ENCODE data around the gene AQP1. TPM values are rescaled to one million over a fixed set of nuclear protein-coding genes. Genes with fewer than 3 reads are reported as not detected.

Gene AQP1
- total RNA-seq, 1 donor from 2014 or later = 1.4 TPM

- TF ChIP-seq, protein P1, sequence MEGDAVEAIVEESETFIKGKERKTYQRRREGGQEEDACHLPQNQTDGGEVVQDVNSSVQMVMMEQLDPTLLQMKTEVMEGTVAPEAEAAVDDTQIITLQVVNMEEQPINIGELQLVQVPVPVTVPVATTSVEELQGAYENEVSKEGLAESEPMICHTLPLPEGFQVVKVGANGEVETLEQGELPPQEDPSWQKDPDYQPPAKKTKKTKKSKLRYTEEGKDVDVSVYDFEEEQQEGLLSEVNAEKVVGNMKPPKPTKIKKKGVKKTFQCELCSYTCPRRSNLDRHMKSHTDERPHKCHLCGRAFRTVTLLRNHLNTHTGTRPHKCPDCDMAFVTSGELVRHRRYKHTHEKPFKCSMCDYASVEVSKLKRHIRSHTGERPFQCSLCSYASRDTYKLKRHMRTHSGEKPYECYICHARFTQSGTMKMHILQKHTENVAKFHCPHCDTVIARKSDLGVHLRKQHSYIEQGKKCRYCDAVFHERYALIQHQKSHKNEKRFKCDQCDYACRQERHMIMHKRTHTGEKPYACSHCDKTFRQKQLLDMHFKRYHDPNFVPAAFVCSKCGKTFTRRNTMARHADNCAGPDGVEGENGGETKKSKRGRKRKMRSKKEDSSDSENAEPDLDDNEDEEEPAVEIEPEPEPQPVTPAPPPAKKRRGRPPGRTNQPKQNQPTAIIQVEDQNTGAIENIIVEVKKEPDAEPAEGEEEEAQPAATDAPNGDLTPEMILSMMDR (conservative IDR thresholded peaks at IDR 0.05) = no peak
- Mint-ChIP-seq H3K9me3 (no peaks in the 10 kb centered on the region), H3K4me3 (no peak overlapping the region), H3K27me3 (ENCODE audit: low read depth) (no peaks in the 10 kb centered on the region), H3K4me1 (peaks cover 1% of the 10 kb centered on the region), H3K36me3 (ENCODE audit: low read depth) (no peaks in the 10 kb centered on the region), H3K27ac (ENCODE audit: unreplicated experiment) (no peak overlapping the region)
- no peak for DNase-seq (ENCODE audit: low read depth, low spot score)
These were observed 10.9 kb downstream of the AQP1 start for GRCh38 chr7:30922596-30922995.

- Mint-ChIP-seq H3K4me1 (no peaks in the 10 kb centered on the region), H3K27ac (ENCODE audit: unreplicated experiment) (no peak overlapping the region), H3K27me3 (ENCODE audit: low read depth) (no peaks in the 10 kb centered on the region), H3K4me3 (no peak overlapping the region), H3K9me3 (no peaks in the 10 kb centered on the region), H3K36me3 (ENCODE audit: low read depth) (no peaks in the 10 kb centered on the region)
- TF ChIP-seq, protein P1 (conservative IDR thresholded peaks at IDR 0.05) = no peak
- no peak for DNase-seq (ENCODE audit: low read depth, low spot score)
These were observed 11.5 kb downstream of the AQP1 start for GRCh38 chr7:30923009-30923773.

GRCh38 chr7:30923774-30924413, 12.2 kb downstream of the AQP1 start:
- no peak for DNase-seq (ENCODE audit: low read depth, low spot score)

GRCh38 chr7:30924624-30925023, 13.0 kb downstream of the AQP1 start:
- DNase-seq (ENCODE audit: low read depth, low spot score) = no peak
- H3K36me3 Mint-ChIP-seq (ENCODE audit: low read depth) = no peaks in the 10 kb centered on the region
- no peaks in the 10 kb centered on the region for H3K4me1 Mint-ChIP-seq
- H3K4me3 Mint-ChIP-seq = no peak overlapping the region
- H3K27ac Mint-ChIP-seq (ENCODE audit: unreplicated experiment) = no peak overlapping the region
- H3K9me3 Mint-ChIP-seq = no peaks in the 10 kb centered on the region
- TF ChIP-seq, protein P1 (conservative IDR thresholded peaks at IDR 0.05) = no peak
- no peaks in the 10 kb centered on the region for H3K27me3 Mint-ChIP-seq (ENCODE audit: low read depth)

More at GRCh38 chr7:30923774-30924413, 12.2 kb downstream of the AQP1 start:
- no peaks in the 10 kb centered on the region for H3K36me3 Mint-ChIP-seq (ENCODE audit: low read depth)
- H3K4me3 Mint-ChIP-seq = no peak overlapping the region
- H3K9me3 Mint-ChIP-seq = no peaks in the 10 kb centered on the region
- H3K4me1 Mint-ChIP-seq = no peaks in the 10 kb centered on the region
- H3K27ac Mint-ChIP-seq (ENCODE audit: unreplicated experiment) = no peak overlapping the region
- TF ChIP-seq, protein P1 (conservative IDR thresholded peaks at IDR 0.05) = no peak
- no peaks in the 10 kb centered on the region for H3K27me3 Mint-ChIP-seq (ENCODE audit: low read depth)

- no peaks in the 10 kb centered on the region for H3K4me1 Mint-ChIP-seq
- H3K36me3 Mint-ChIP-seq (ENCODE audit: low read depth) = no peaks in the 10 kb centered on the region
These were observed 13.5 kb downstream of the AQP1 start for GRCh38 chr7:30925117-30925516.

More at GRCh38 chr7:30925117-30925516, 13.5 kb downstream of the AQP1 start:
- no peak for DNase-seq (ENCODE audit: low read depth, low spot score)
- Mint-ChIP-seq H3K4me3 (no peak overlapping the region), H3K27me3 (ENCODE audit: low read depth) (no peaks in the 10 kb centered on the region), H3K9me3 (no peaks in the 10 kb centered on the region), H3K27ac (ENCODE audit: unreplicated experiment) (no peak overlapping the region)
- TF ChIP-seq, protein P1 (conservative IDR thresholded peaks at IDR 0.05) = no peak

All from neural crest cell (in vitro differentiated cells).